ENCODE results near the gene TPPP3. TPM values are rescaled to one million over a fixed set of nuclear protein-coding genes. Genes with fewer than 3 reads are reported as not detected.

TPPP3 gene
- total and polyA plus RNA-seq, 8 donors, result 79.2 to 403 (median 335) TPM

- no peak for TF ChIP-seq CTCF (IDR thresholded peaks at IDR 0.05)
Measured at GRCh38 chr16:67423611-67424260, 30.4 kb upstream of the TPPP3 start.

GRCh38 chr16:67423015-67423414, 29.7 kb upstream of the TPPP3 start:
- TF ChIP-seq CTCF (IDR thresholded peaks at IDR 0.05), result no peak

More at GRCh38 chr16:67423611-67424260, 30.4 kb upstream of the TPPP3 start:
- peak; percentile 21 for ATAC-seq
- no peaks in the 10 kb centered on the region for H3K36me3 ChIP-seq
- intact Hi-C loops (cut with DNase I), result no loop called here
- DNase-seq, result no peak
- no peaks in the 10 kb centered on the region for H3K9me3 ChIP-seq
- no peak overlapping the region for H3K4me3 ChIP-seq
- H3K4me1 ChIP-seq, result peaks cover 4 to 9% of the 10 kb centered on the region in 2 donors
- peaks cover 0 to 23% of the 10 kb centered on the region in 2 donors for H3K27me3 ChIP-seq
- no peak overlapping the region for H3K27ac ChIP-seq

GRCh38 chr16:67421030-67421429, 27.7 kb upstream of the TPPP3 start:
- TF ChIP-seq CTCF (IDR thresholded peaks at IDR 0.05), result no peak
- Histone ChIP-seq H3K27ac (no peak overlapping the region), H3K4me3 (no peak overlapping the region), H3K9me3 (no peaks in the 10 kb centered on the region), H3K36me3 (no peaks in the 10 kb centered on the region), H3K27me3 (peaks cover 0 to 25% of the 10 kb centered on the region in 2 donors), H3K4me1 (peaks cover 0 to 9% of the 10 kb centered on the region in 2 donors)
- intact Hi-C loops (cut with DNase I), result no loop called here
- ATAC-seq (no peak), DNase-seq (no peak)

More at GRCh38 chr16:67423015-67423414, 29.7 kb upstream of the TPPP3 start:
- Histone ChIP-seq H3K27me3 (peaks cover 0 to 16% of the 10 kb centered on the region in 2 donors), H3K4me1 (peaks cover under 1 to 3% of the 10 kb centered on the region in 2 donors), H3K27ac (no peak overlapping the region), H3K36me3 (no peaks in the 10 kb centered on the region), H3K9me3 (no peaks in the 10 kb centered on the region), H3K4me3 (no peak overlapping the region)
- intact Hi-C loops (cut with DNase I), result no loop called here
- no peak for DNase-seq
- ATAC-seq, result no peak

GRCh38 chr16:67419931-67420330, 26.6 kb upstream of the TPPP3 start:
- peaks cover 3 to 20% of the 10 kb centered on the region in 2 donors for H3K4me1 ChIP-seq
- H3K27ac ChIP-seq, result no peak overlapping the region
- DNase-seq, result no peak
- intact Hi-C loops (cut with DNase I), result no loop called here
- no peak for TF ChIP-seq CTCF (IDR thresholded peaks at IDR 0.05)
- peaks cover 0 to 30% of the 10 kb centered on the region in 2 donors for H3K27me3 ChIP-seq
- no peak overlapping the region for H3K4me3 ChIP-seq
- no peak for ATAC-seq
- no peaks in the 10 kb centered on the region for H3K36me3 ChIP-seq
- no peaks in the 10 kb centered on the region for H3K9me3 ChIP-seq

DNA sequence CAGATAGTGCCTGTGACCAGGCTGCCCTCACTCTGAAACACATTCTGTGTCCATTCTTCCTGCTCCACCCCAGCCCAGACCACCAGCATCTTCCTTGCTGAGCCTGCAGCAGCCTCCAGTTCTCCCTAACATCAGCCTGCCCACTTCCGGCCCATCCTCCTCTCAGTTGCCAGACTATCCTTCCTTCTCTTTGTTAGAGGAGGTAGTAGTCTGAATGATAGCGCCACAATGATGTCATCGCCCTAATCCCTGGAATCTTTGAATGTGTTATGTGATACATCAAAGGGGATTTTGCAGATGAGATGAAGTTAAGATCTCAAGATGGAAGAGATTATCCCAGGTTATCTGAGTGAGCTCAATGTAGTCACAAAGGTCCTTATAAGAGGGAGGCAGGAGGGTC, 26.2 kb upstream of the TPPP3 start:
- TF ChIP-seq CTCF (IDR thresholded peaks at IDR 0.05), result no peak
- Histone ChIP-seq H3K36me3 (no peaks in the 10 kb centered on the region), H3K27ac (no peak overlapping the region), H3K27me3 (peaks cover 0 to 26% of the 10 kb centered on the region in 2 donors), H3K4me1 (peaks cover 3 to 25% of the 10 kb centered on the region in 2 donors), H3K4me3 (no peak overlapping the region), H3K9me3 (no peaks in the 10 kb centered on the region)
- DNase-seq (no peak), ATAC-seq (no peak)
- intact Hi-C loops (cut with DNase I), result no loop called here
